Esophagus muscularis mucosa (tissue), 3 donors: ENCODE results near the gene PARP1.

Experiments used
- CTCF ChIP-seq, 3 experiments: fragments of 200-600 bp in 2 of 3; fragments of 450-650 bp in 1 of 3; sonication (generic) in 2 of 3; IDR thresholded peaks; one replicate each; pipeline ENCODE4 v1.5.1; 2017 to 2019; ENCODE audit warnings: antibody characterized with exemption in 3 of 3, mild to moderate bottlenecking in 2 of 3, moderate library complexity in 1 of 3
- POLR2A ChIP-seq: fragments of 450-650 bp; IDR thresholded peaks from one replicate; pipeline ENCODE4 v1.6.1; 2017; ENCODE audit warnings: antibody characterized with exemption, moderate library complexity, mild to moderate bottlenecking, low read depth

DNA sequence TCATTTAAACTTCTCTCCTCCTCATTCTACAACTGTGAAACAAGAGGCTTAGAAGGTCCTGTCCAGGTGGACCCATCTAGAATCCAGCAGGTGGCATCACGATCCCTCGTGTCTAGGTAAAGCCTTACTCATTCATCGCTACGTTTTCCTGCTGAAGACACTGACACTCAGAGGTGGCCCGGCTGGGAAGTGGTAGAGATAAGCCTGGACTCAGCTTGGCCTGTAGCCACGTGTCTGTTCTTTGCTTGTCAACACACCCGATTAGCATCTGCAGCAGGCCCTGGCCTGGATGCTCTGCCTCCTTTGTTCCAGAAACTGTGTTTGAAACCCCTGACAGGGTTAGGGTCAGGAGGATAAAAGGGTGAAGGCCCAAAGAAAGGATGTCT, 43.4 kb downstream of the PARP1 start:
- TF ChIP-seq CTCF (IDR thresholded peaks at IDR 0.05) (no peak), POLR2A (no peak)
